ENCODE measurements around the gene ATP8A2.
"Not testable (repeated sequence)": the region's sequence is repeated elsewhere in the genome, so short reads cannot be mapped to it uniquely, and the experiment has no call there.

ATP8A2 gene

DNA sequence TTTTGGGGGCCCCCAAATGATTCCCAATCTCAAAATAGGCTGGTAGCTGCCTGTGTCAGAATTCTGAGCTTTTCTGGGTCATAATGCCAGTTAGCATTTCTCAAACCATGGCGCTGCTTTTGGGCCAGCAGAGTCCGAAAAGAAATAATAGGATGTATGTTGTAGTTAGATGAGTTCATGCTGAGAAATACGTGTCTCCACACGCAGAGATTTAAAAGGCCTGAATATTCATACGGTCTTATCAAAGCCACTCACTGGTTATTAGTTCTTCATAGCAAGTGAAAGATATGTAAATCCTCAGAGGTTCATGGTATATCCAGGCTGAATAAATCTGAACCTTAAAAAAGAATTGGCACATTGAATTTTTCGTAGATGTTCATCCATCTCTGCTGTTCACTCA lies 555.6 kb downstream of the ATP8A2 start:
- DNase-seq (ENCODE audit: low spot score): no peak

- no peak for DNase-seq (ENCODE audit: low spot score)
Observed at GRCh38 chr13:25927932-25928331, 556.2 kb downstream of the ATP8A2 start.

GRCh38 chr13:25928941-25929505 lies 557.2 kb downstream of the ATP8A2 start:
- no peak for DNase-seq (ENCODE audit: low spot score)

GRCh38 chr13:25929816-25930215 lies 558.0 kb downstream of the ATP8A2 start:
- no peak for DNase-seq (ENCODE audit: low spot score)

DNA sequence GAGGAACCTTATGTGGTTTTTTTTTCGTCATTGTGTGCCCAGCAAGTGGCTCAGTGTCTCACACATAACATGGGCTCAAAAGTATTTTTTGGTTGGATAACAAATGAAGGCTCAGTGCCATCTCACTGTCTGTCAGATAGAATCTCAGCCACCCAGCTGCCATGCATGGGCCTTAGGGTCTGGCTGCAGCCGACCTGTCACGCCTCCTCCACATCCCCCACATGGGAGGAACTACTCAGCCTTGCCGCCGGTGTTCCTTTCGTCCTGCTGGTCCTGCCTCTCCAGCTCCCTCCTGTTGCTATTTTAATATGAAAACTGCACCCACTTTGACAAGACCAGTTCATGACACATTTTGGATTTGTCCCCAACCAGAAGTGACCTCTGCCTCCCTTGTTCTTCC lies 558.9 kb downstream of the ATP8A2 start:
- DNase-seq (ENCODE audit: low spot score): no peak

DNA sequence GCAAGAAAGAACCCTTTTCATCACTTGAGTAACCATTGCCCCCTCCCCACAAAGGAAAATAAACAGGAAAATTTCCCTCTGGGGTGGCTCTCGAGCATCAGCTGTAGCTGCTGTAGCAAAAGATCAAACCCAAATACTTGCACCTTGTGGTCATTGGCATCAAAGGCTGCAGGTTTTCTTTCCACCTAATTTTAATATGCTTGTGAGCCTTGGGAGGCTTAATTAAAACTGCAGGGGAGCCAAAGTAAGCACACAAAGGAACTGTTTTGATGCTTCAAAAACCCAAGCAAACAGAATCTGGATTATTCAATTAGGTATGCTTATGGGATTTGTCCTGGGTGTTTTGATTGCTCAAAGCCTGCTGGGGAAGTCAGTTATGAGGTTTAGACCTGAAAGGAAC lies 560.6 kb downstream of the ATP8A2 start:
- no peak for DNase-seq (ENCODE audit: low spot score)

GRCh38 chr13:25933520-25933919 lies 561.7 kb downstream of the ATP8A2 start:
- no peak for DNase-seq (ENCODE audit: low spot score)

- DNase-seq (ENCODE audit: low spot score): no peak
Observed at GRCh38 chr13:25934127-25934526, 562.4 kb downstream of the ATP8A2 start.

GRCh38 chr13:25939961-25940687 lies 568.4 kb downstream of the ATP8A2 start:
- DNase-seq (ENCODE audit: low spot score): no peak

DNA sequence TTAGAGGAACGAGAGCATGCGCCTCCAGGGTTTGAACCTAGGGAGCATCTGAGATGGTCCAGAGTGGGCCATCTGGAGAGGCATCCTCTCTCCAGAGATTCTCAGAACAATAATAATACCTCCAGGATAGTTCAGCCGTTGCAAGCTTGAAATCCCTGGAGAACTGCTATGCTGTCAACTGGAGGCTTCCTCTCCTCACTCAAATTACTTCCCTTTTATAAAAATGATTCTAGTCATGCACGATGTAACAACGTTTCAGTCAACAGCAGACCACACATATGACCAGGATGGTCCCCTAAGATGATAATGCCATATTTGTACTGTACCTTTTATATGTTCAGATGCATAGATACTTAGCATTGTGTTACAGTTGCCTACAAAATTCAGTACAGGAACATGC lies 571.3 kb downstream of the ATP8A2 start:
- no peak for DNase-seq (ENCODE audit: low spot score)

DNA sequence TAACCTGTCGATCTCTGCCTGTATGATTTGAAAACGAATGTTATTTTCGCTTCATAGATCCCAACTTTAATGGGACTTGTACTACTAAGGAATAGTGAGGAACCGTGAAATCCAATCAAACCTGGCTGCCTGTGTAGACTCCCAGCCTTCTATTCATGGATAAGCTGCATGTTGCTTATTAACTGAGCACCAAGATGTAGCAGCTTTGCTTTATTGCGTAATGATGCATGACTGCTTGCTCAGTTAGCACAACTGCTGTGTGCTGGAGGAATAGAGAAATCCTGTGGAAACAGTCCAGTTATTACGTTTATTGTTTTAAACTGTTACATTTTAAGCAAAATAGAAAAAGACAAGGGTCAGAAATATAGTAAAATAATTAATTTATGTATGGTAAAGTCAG lies 571.9 kb downstream of the ATP8A2 start:
- no peak for DNase-seq (ENCODE audit: low spot score)

DNA sequence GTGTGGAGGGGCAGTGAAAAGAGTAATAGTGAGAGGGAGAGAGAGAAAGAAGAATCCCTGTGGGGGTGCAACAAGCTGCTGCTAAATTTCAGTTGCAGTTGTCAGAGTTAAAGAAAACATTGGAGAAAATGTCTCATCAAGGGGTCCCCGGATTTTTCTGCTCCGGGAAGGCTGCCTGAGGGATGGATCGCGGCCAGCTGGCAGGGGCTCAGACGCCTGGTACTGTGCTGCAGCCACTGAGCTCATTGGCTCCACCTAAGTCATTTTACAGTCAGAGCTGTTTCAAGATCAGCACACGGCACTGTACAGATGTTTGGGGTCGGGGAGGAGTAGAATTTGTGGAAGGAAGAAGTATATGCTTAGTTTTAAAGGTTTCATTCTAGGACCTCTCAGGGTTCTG lies 573.8 kb downstream of the ATP8A2 start:
- no peak for DNase-seq (ENCODE audit: low spot score)

DNA sequence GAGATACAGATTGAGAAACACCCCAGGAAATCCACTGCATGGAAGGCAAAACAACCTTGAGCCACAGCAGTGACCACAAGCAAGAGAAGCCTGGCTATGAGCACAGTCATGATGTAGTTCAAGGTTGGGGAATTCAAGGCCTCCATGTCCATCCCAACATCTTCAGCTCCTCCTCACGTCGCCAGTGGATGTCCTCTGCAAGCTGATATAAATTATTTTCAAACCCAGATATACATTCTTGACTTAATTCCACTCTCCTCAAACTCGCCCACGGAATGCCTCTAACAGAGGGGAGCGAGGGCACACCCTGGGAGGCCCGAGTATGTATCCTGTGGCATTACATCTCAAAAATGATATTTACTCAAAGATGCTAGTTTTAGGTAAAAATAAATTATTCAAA lies 574.5 kb downstream of the ATP8A2 start:
- no peak for DNase-seq (ENCODE audit: low spot score)

- DNase-seq (ENCODE audit: low spot score): no peak
Observed at GRCh38 chr13:25948910-25949309, 577.1 kb downstream of the ATP8A2 start.

- no peak for DNase-seq (ENCODE audit: low spot score)
Observed at GRCh38 chr13:25951831-25952230, 580.1 kb downstream of the ATP8A2 start.

- DNase-seq (ENCODE audit: low spot score): not testable (repeated sequence)
Observed at GRCh38 chr13:25954080-25954479, 582.3 kb downstream of the ATP8A2 start.

DNA sequence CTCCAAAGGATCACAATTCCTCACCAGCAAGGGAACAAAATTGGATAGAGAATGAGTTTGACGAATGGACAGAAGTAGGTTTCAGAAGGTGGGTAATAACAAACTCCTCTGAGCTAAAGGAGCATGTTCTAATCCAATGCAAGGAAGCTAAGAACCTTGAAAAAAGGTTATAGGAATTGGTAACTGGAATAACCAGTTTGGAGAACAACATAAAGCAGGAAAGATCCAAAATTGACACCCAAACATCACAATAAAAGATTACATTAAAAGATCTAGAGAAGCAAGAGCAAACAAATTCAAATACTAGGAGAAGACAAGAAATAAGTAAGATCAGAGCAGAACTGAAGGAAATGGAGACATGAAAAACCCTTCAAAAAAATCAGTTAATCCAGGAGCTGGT lies 583.2 kb downstream of the ATP8A2 start:
- not testable (repeated sequence) for DNase-seq (ENCODE audit: low spot score)

DNA sequence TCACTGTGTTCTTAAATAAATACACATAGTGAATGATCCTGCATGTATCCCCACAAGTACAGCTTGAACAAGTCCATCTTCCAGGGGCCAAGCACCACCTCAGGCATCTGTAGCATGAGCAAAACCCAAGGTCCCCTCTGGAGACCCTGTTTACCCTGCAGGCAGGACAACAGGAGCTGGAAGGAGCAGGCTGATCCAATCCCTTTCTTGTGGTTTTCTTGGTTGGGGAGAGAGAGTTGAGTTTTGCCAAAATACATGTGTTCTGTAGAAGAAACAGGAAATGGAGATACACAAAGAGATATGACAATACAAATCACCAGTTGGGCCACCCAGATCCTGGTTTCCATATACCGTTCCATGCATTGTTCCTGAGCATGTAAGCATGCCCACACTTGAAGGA lies 587.2 kb downstream of the ATP8A2 start:
- no peak for DNase-seq (ENCODE audit: low spot score)

DNA sequence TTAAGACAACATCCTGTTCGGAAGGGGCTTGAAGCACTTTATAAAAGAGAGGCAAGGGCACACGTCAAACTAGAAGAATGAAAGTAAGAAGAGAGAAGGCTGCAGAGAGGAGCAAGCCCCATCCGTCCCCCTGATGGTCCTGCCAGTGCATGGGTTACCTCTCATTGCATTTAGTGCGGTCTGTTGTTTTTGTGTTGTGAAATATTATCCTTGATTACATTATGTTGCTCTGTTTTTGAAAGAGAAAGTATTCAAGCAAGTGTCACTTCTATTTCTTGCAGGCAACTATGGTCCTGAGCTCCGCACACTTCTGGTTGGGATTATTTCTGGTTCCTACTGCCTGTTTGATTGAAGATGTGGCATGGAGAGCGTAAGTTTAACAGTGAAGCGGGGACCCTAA lies 589.5 kb downstream of the ATP8A2 start:
- no peak for DNase-seq (ENCODE audit: low spot score)

- DNase-seq (ENCODE audit: low spot score): no peak
Observed at GRCh38 chr13:25963674-25964073, 591.9 kb downstream of the ATP8A2 start.

- DNase-seq (ENCODE audit: low spot score): no peak
Observed at GRCh38 chr13:25965596-25965995, 593.8 kb downstream of the ATP8A2 start.

- no peak for DNase-seq (ENCODE audit: low spot score)
Observed at GRCh38 chr13:25966086-25966485, 594.3 kb downstream of the ATP8A2 start.

DNA sequence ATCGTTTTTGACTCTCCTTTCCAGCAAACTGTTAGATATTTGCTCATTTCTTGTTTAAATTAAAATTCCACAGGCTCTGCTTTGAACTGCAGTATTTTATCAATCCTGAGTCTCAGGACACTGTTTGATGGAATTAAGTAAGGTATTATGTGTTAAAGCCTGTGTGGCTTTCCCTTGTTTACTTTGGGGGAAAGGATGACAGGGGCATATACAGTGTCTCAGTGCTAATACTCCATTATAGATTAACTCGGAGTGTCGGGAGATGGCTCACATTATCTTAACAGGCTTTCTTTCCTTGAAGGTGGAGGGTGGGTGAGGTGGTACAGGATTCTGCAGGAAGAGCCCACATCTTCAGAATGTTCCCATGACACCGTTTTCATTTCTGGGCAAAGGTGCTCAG lies 595.4 kb downstream of the ATP8A2 start:
- no peak for DNase-seq (ENCODE audit: low spot score)

DNA sequence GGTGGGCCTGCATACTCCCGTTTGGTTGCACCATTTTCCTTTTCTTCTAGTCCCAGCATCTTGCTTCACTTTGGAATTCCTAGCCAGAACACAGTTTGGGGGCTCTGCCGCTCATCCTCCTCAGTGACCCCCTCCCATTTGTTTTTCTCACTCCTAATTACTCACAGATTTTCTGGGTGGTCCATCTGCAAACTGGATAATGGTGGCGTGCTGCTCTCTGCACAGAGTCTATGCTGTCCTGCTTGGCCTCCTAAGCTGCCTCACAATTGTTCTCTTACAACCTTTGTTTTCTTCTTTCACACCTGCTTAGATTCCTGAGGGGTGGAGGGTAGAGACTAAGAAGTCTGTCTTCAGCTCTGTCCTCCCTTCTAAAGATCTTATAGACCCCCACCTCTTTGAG lies 599.3 kb downstream of the ATP8A2 start:
- DNase-seq (ENCODE audit: low spot score): no peak
